ENCODE measurements around the gene SLC4A1AP.

DNA sequence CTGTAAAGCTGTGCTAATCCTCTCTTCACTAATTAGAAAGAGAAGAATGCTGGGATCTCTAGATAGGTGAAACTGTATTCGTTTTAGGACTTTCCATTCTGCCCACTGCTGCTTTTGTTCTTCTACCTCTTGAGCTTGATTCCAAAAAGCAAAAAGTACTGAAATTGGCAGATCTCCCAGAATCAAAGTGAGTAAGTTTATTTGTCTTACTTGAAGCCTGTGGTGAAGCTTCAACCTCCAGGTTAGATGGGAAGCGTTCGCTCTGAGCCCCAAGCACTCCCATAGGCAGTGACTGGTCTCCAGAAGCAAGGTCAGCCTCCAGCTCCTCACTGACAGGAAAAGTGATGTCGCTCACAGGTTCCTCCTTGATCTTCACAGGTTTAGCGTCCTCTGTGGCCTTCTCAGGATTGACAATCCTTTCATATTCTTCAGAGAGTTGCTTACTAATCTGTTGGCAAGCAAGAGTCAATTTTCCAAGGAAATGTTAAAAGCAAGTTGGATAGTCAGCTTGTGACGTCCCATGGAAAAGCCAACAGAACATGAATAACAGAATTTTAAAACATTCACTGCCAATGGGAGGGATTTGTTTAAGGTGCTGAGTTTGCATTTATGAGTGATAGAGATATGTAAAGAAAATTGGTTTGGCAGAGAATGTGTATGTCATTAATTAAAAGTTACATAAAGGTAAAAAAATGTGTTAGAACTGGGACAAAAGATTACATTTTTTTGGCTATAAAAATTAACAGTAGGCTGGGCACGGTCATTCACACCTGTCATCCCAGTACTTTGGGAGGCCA, 8.3 kb upstream of the SLC4A1AP start:
- TF ChIP-seq, protein P1, sequence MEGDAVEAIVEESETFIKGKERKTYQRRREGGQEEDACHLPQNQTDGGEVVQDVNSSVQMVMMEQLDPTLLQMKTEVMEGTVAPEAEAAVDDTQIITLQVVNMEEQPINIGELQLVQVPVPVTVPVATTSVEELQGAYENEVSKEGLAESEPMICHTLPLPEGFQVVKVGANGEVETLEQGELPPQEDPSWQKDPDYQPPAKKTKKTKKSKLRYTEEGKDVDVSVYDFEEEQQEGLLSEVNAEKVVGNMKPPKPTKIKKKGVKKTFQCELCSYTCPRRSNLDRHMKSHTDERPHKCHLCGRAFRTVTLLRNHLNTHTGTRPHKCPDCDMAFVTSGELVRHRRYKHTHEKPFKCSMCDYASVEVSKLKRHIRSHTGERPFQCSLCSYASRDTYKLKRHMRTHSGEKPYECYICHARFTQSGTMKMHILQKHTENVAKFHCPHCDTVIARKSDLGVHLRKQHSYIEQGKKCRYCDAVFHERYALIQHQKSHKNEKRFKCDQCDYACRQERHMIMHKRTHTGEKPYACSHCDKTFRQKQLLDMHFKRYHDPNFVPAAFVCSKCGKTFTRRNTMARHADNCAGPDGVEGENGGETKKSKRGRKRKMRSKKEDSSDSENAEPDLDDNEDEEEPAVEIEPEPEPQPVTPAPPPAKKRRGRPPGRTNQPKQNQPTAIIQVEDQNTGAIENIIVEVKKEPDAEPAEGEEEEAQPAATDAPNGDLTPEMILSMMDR (IDR thresholded peaks at IDR 0.05; ENCODE audit: low read depth, low read length), result no peak
- TF ChIP-seq, protein P2, sequence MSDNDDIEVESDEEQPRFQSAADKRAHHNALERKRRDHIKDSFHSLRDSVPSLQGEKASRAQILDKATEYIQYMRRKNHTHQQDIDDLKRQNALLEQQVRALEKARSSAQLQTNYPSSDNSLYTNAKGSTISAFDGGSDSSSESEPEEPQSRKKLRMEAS (IDR thresholded peaks at IDR 0.05; ENCODE audit: low read depth, low read length), result no peak

Measured in NB4 (cell line).